Measurements from ENCODE around the gene PLXNA4. TPM values are rescaled to one million over a fixed set of nuclear protein-coding genes. Genes with fewer than 3 reads are reported as not detected.

PLXNA4 gene
- total and polyA plus RNA-seq, 4 donors, result 0.04 to 1.1 (median 0.41) TPM

- Histone ChIP-seq H3K27me3 (ENCODE audit: control insufficient read depth in 4 of 4, insufficient read depth in 4 of 4, low read length in 3 of 4) (no peaks in the 10 kb centered on the region), H3K9me3 (ENCODE audit: control insufficient read depth in 4 of 4, low read length in 3 of 4) (no peaks in the 10 kb centered on the region), H3K36me3 (ENCODE audit: control insufficient read depth in 4 of 4, insufficient read depth in 3 of 4, low read depth in 1 of 4, low read length in 3 of 4) (no peaks in the 10 kb centered on the region), H3K4me1 (ENCODE audit: control insufficient read depth in 4 of 4, insufficient read depth in 4 of 4, low read length in 3 of 4) (no peaks in the 10 kb centered on the region), H3K27ac (ENCODE audit: low read depth in 1 of 2, low read length in 2 of 2) (no peak overlapping the region), H3K9ac (ENCODE audit: low read depth in 1 of 2, low read length in 2 of 2) (no peak overlapping the region), H3K4me3 (ENCODE audit: low read depth in 1 of 3, low read length in 3 of 3) (no peak overlapping the region)
- 80% methylated on average over 8 of the region's 8 CpGs for WGBS
- no peak for DNase-seq (ENCODE audit: low spot score)
- TF ChIP-seq EGR1 (IDR thresholded peaks at IDR 0.05; ENCODE audit: low read depth in 2 of 2), result no peak
- no peak for TF ChIP-seq FOXA2 (IDR thresholded peaks at IDR 0.05)
- TF ChIP-seq MAX (IDR thresholded peaks at IDR 0.05), result no peak
- TF ChIP-seq GABPA (IDR thresholded peaks at IDR 0.05 in 1 of 2, conservative IDR thresholded peaks at IDR 0.05 in 1 of 2), result no peak
- TF ChIP-seq RXRA (IDR thresholded peaks at IDR 0.05), result no peak
These were observed 15.3 kb downstream of the PLXNA4 start for GRCh38 chr7:132560825-132561529.

DNA sequence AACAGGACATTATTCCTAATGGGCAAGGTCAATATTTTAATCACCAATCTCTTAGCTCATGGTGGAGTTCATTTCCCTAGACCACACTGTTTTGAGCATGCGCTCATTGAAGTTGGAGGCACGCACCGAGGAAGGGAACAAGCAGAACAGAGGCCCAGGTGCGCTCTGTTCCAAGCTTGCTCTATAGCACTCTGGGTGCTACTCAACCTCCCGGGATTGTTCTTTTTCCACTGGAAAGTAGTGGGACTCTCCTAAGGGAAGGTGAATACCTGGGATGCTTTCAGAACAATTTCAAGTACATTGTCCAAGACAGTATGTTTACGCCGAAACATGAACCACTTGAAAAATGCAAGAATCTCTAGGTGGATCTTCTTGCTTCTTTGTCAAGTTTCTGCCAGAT is 16.2 kb downstream of the PLXNA4 start:
- Histone ChIP-seq H3K27ac (ENCODE audit: low read depth in 1 of 2, low read length in 2 of 2) (no peak overlapping the region), H3K36me3 (ENCODE audit: control insufficient read depth in 4 of 4, insufficient read depth in 3 of 4, low read depth in 1 of 4, low read length in 3 of 4) (no peaks in the 10 kb centered on the region), H3K27me3 (ENCODE audit: control insufficient read depth in 4 of 4, insufficient read depth in 4 of 4, low read length in 3 of 4) (no peaks in the 10 kb centered on the region), H3K9ac (ENCODE audit: low read depth in 1 of 2, low read length in 2 of 2) (no peak overlapping the region), H3K4me3 (ENCODE audit: low read depth in 1 of 3, low read length in 3 of 3) (no peak overlapping the region), H3K9me3 (ENCODE audit: control insufficient read depth in 4 of 4, low read length in 3 of 4) (no peaks in the 10 kb centered on the region), H3K4me1 (ENCODE audit: control insufficient read depth in 4 of 4, insufficient read depth in 4 of 4, low read length in 3 of 4) (no peaks in the 10 kb centered on the region)
- TF ChIP-seq CTCF (IDR thresholded peaks at IDR 0.05; ENCODE audit: low read depth, low read length, missing input control) (no peak), NR2F2 (IDR thresholded peaks at IDR 0.05) (no peak), SP1 (IDR thresholded peaks at IDR 0.05) (no peak), MAX (IDR thresholded peaks at IDR 0.05) (no peak), RXRA (IDR thresholded peaks at IDR 0.05) (no peak), FOXA1 (IDR thresholded peaks at IDR 0.05) (no peak), HNF4A (conservative IDR thresholded peaks at IDR 0.05) (no peak)
- TF ChIP-seq, protein P1, sequence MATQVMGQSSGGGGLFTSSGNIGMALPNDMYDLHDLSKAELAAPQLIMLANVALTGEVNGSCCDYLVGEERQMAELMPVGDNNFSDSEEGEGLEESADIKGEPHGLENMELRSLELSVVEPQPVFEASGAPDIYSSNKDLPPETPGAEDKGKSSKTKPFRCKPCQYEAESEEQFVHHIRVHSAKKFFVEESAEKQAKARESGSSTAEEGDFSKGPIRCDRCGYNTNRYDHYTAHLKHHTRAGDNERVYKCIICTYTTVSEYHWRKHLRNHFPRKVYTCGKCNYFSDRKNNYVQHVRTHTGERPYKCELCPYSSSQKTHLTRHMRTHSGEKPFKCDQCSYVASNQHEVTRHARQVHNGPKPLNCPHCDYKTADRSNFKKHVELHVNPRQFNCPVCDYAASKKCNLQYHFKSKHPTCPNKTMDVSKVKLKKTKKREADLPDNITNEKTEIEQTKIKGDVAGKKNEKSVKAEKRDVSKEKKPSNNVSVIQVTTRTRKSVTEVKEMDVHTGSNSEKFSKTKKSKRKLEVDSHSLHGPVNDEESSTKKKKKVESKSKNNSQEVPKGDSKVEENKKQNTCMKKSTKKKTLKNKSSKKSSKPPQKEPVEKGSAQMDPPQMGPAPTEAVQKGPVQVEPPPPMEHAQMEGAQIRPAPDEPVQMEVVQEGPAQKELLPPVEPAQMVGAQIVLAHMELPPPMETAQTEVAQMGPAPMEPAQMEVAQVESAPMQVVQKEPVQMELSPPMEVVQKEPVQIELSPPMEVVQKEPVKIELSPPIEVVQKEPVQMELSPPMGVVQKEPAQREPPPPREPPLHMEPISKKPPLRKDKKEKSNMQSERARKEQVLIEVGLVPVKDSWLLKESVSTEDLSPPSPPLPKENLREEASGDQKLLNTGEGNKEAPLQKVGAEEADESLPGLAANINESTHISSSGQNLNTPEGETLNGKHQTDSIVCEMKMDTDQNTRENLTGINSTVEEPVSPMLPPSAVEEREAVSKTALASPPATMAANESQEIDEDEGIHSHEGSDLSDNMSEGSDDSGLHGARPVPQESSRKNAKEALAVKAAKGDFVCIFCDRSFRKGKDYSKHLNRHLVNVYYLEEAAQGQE (IDR thresholded peaks at IDR 0.05), result no peak
- 95% methylated on average over 7 of the region's 7 CpGs for WGBS
- DNase-seq (ENCODE audit: low spot score), result no peak

- Histone ChIP-seq H3K36me3 (ENCODE audit: control insufficient read depth in 4 of 4, insufficient read depth in 3 of 4, low read depth in 1 of 4, low read length in 3 of 4) (no peaks in the 10 kb centered on the region), H3K9ac (ENCODE audit: low read depth in 1 of 2, low read length in 2 of 2) (no peak overlapping the region), H3K27ac (ENCODE audit: low read depth in 1 of 2, low read length in 2 of 2) (no peak overlapping the region), H3K27me3 (ENCODE audit: control insufficient read depth in 4 of 4, insufficient read depth in 4 of 4, low read length in 3 of 4) (no peaks in the 10 kb centered on the region), H3K9me3 (ENCODE audit: control insufficient read depth in 4 of 4, low read length in 3 of 4) (no peaks in the 10 kb centered on the region), H3K4me1 (ENCODE audit: control insufficient read depth in 4 of 4, insufficient read depth in 4 of 4, low read length in 3 of 4) (no peaks in the 10 kb centered on the region), H3K4me3 (ENCODE audit: low read depth in 1 of 3, low read length in 3 of 3) (no peak overlapping the region)
- DNase-seq (ENCODE audit: low spot score), result no peak
- 85% methylated on average over 5 of the region's 5 CpGs for WGBS
- TF ChIP-seq HNF4A (conservative IDR thresholded peaks at IDR 0.05), result no peak
- no peak for TF ChIP-seq MAX (IDR thresholded peaks at IDR 0.05)
- no peak for TF ChIP-seq ATF3 (IDR thresholded peaks at IDR 0.05)
- no peak for TF ChIP-seq SP1 (IDR thresholded peaks at IDR 0.05)
- no peak for TF ChIP-seq CTCF (IDR thresholded peaks at IDR 0.05; ENCODE audit: low read depth, low read length, missing input control)
- no peak for TF ChIP-seq FOXA1 (IDR thresholded peaks at IDR 0.05)
- TF ChIP-seq YY1 (IDR thresholded peaks at IDR 0.05), result no peak
- no peak for TF ChIP-seq FOXA2 (IDR thresholded peaks at IDR 0.05)
- TF ChIP-seq GABPA (IDR thresholded peaks at IDR 0.05 in 1 of 2, conservative IDR thresholded peaks at IDR 0.05 in 1 of 2), result no peak
- no peak for TF ChIP-seq TAF1 (conservative IDR thresholded peaks at IDR 0.05)
- TF ChIP-seq HNF4G (IDR thresholded peaks at IDR 0.05), result no peak
These were observed 17.5 kb downstream of the PLXNA4 start for GRCh38 chr7:132558815-132559214.
